Neuronal stem cell (in vitro differentiated cells): Measurements from ENCODE around the gene PSORS1C1.

Experiments used
- DNase-seq: peaks from one replicate; pipeline ENCODE4 v3.0.0-alpha.2; 2013; ENCODE audit warnings: low spot score
- H2AFZ ChIP-seq: one replicate; pipeline ENCODE4 v1.6.1; 2013; ENCODE audit warnings: mild to moderate bottlenecking, low read length, inconsistent platforms
- H2AK5ac ChIP-seq: 2 replicates; pipeline ENCODE4 v1.6.1; 2013; ENCODE audit warnings: low read depth, mild to moderate bottlenecking, inconsistent platforms, low read length, moderate library complexity, mixed read lengths
- H2BK120ac ChIP-seq: 2 replicates; pipeline ENCODE4 v1.6.1; 2013; ENCODE audit warnings: low read depth, mild to moderate bottlenecking, inconsistent platforms, low read length, moderate library complexity, mixed read lengths
- H2BK12ac ChIP-seq: one replicate; pipeline ENCODE4 v1.6.1; 2013; ENCODE audit warnings: low read length, inconsistent platforms
- H2BK15ac ChIP-seq: 2 replicates; pipeline ENCODE4 v1.6.1; 2013; ENCODE audit warnings: mild to moderate bottlenecking, low read length, inconsistent platforms, mixed read lengths
- H2BK5ac ChIP-seq: one replicate; pipeline ENCODE4 v1.6.1; 2013; ENCODE audit warnings: inconsistent platforms, mild to moderate bottlenecking, low read length, moderate library complexity
- H3K14ac ChIP-seq: one replicate; pipeline ENCODE4 v1.6.1; 2013; ENCODE audit warnings: low read length, inconsistent platforms
- H3K18ac ChIP-seq: 2 replicates; pipeline ENCODE4 v1.6.1; 2013; ENCODE audit warnings: low read length, inconsistent platforms
- H3K23ac ChIP-seq: 2 replicates; pipeline ENCODE4 v1.6.1; 2013; ENCODE audit warnings: low read depth, mild to moderate bottlenecking, mixed read lengths, low read length, inconsistent platforms; ENCODE audit not compliant: poor library complexity
- H3K27ac ChIP-seq: replicated peaks from 3 replicates; pipeline ENCODE4 v1.5.1; 2013; ENCODE audit warnings: low read length, inconsistent platforms
- H3K27me3 ChIP-seq, 3 experiments: 2 replicates each; pipeline ENCODE4 v1.6.1; 2013; ENCODE audit warnings: low read length in 3 of 3, mild to moderate bottlenecking in 2 of 3, inconsistent platforms in 1 of 3, low read depth in 1 of 3, mixed read lengths in 1 of 3, moderate library complexity in 1 of 3; ENCODE audit not compliant: control insufficient read depth in 3 of 3, insufficient read depth in 3 of 3
- H3K36me3 ChIP-seq, 2 donors: replicated peaks in 1 of 2; 2 replicates each; pipeline ENCODE4 v1.6.1; 2013; ENCODE audit warnings: low read length in 2 of 2; ENCODE audit not compliant: control insufficient read depth in 2 of 2, insufficient read depth in 2 of 2
- H3K4ac ChIP-seq: 2 replicates; pipeline ENCODE4 v1.6.1; 2013; ENCODE audit warnings: inconsistent platforms, mild to moderate bottlenecking, low read length, moderate library complexity
- H3K4me1 ChIP-seq, 2 donors: 1 replicate in 1 of 2; 2 replicates in 1 of 2; pipeline ENCODE4 v1.6.1; 2013; ENCODE audit warnings: low read length in 2 of 2, low read depth in 1 of 2; ENCODE audit not compliant: control insufficient read depth in 2 of 2, insufficient read depth in 1 of 2
- H3K4me2 ChIP-seq: one replicate; pipeline ENCODE4 v1.6.1; 2013; ENCODE audit warnings: mild to moderate bottlenecking, low read length, inconsistent platforms; ENCODE audit not compliant: insufficient read depth, poor library complexity, severe bottlenecking
- H3K4me3 ChIP-seq, 2 donors: 2 replicates each; pipeline ENCODE4 v1.5.1; 2013; ENCODE audit warnings: low read length in 2 of 2, mild to moderate bottlenecking in 2 of 2, inconsistent platforms in 1 of 2, moderate library complexity in 1 of 2
- H3K79me1 ChIP-seq: one replicate; pipeline ENCODE4 v1.6.1; 2013; ENCODE audit warnings: low read depth, mild to moderate bottlenecking, inconsistent platforms, low read length, moderate library complexity
- H3K9ac ChIP-seq: one replicate; pipeline ENCODE4 v1.6.1; 2013; ENCODE audit warnings: mild to moderate bottlenecking, low read depth, low read length, inconsistent platforms; ENCODE audit not compliant: poor library complexity
- H3K9me3 ChIP-seq, 2 donors: replicated peaks in 1 of 2; 2 replicates each; pipeline versions ENCODE3 to v1.6.1; 2013; ENCODE audit warnings: low read length in 2 of 2, mild to moderate bottlenecking in 2 of 2, inconsistent platforms in 1 of 2, low read depth in 1 of 2, mixed read lengths in 1 of 2, moderate library complexity in 1 of 2; ENCODE audit not compliant: control insufficient read depth in 2 of 2, insufficient read depth in 1 of 2
- H4K8ac ChIP-seq: one replicate; pipeline ENCODE4 v1.6.1; 2013; ENCODE audit warnings: low read depth, mild to moderate bottlenecking, inconsistent platforms, low read length, moderate library complexity
- H4K91ac ChIP-seq: one replicate; pipeline ENCODE4 v1.6.1; 2013; ENCODE audit warnings: low read length, low read depth, mild to moderate bottlenecking, inconsistent platforms; ENCODE audit not compliant: poor library complexity
- WGBS, 2 donors: extraction: QIAGEN DNeasy Blood & Tissue Kit; methylation state at CpG; one replicate each; pipeline ENCODE4 v1.1.7; 2013; ENCODE audit warnings: missing lambda C conversion rate in 2 of 2, mixed read lengths in 1 of 2; ENCODE audit not compliant: insufficient read length in 2 of 2, insufficient replicate concordance in 1 of 2; ENCODE audit errors: extremely low coverage in 2 of 2; 5-methylcytosine and 5-hydroxymethylcytosine counted together

PSORS1C1 gene

DNA sequence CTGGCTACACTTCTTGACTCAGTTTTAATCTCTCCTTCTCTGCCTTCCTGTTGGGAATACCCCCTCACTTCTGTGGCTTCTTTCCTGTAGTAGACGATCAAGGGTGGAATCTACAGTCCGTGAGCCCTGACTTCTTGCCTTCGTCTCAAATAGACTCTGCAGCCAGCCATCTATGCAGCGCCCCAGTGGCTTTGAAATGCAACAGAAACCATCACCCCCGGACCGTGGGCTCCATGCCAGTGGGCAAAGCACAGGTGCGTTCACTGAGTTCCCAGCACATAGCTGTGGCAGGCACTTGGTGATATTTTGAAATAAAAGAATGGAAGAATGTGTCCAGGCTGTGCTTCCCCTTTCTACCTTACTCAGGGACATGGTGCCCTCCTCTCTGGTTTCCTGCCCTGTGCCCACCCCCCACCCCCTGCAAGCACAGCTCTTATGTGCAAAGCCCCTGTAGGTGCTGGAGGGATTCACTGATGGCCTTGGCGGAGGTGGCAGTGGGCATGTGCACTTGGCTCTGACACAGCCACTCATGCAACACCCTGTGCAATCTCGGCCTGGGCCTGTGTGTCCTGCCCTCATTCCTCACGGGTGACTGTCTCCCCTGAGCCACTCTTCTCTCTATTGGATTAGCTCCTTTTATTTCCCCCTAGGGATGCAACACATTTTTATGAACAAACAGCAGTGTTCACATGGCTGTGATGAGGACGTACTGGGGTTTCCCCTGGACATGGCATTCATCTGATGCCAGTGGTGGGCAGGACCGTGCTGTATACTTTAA is 11.2 kb downstream of the PSORS1C1 start:
- no peak overlapping the region for H3K4ac ChIP-seq
- DNase-seq = no peak
- H3K23ac ChIP-seq = no peak overlapping the region
- peaks cover 0 to 29% (median 0%) of the 10 kb centered on the region in 3 experiments for H3K27me3 ChIP-seq
- no peak overlapping the region for H3K14ac ChIP-seq
- no peak overlapping the region for H2BK5ac ChIP-seq
- no peak overlapping the region for H3K18ac ChIP-seq
- no peak overlapping the region for H4K91ac ChIP-seq
- no peak overlapping the region for H2BK15ac ChIP-seq
- no peak overlapping the region for H3K4me3 ChIP-seq
- no peaks in the 10 kb centered on the region for H3K36me3 ChIP-seq
- no peaks in the 10 kb centered on the region for H3K79me1 ChIP-seq
- H3K4me1 ChIP-seq = peaks cover 3 to 14% of the 10 kb centered on the region in 2 donors
- H3K4me2 ChIP-seq = no peak overlapping the region
- H3K9me3 ChIP-seq = no peaks in the 10 kb centered on the region
- no peak overlapping the region for H2BK120ac ChIP-seq
- no peak overlapping the region for H2AK5ac ChIP-seq
- no CpG with 5 or more reads among the region's 12 CpGs for WGBS, 2 donors
- H2BK12ac ChIP-seq = no peak overlapping the region
- H4K8ac ChIP-seq = no peak overlapping the region
- no peak overlapping the region for H3K9ac ChIP-seq
- no peak overlapping the region for H2AFZ ChIP-seq
- H3K27ac ChIP-seq = no peak overlapping the region

DNA sequence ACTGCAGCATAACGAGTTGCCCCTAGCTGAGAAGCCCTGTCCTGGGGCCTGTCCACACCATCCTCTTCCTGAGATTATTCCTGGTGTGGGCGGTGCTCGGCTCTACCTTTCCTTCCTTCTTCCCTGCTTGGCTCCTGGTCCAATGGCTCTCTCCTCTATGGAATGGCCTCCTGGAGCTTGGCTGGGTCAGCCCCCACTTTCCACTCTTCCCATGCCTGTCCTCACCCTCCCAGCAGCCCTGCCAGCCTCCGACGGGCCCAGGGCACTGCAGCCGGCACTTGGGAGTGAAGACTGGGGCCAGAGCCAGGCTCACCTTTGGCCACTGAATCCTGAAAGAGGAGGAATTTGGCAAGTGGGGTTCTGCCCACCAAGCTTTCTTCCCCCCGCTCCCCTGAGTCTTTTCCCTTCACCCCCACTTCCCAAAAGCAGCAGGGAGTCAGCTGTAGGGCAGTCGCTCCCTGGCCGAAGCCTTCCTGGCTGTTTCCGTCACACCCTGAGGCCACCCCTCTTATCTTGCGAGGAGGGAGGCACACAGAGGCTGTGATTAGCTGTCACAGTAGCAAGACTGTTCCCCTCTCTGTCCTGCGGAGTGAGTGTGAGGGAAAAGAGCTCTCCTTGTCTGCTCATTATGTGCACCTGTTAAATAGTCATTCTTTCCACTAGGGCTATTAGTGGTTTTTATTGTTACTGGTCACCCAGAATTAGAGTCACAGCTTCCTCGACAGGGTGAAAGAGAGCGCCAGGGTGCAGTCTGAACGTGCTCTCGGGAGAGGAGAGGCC is 12.0 kb downstream of the PSORS1C1 start:
- Histone ChIP-seq H3K9ac (no peak overlapping the region), H4K91ac (no peak overlapping the region), H3K4me3 (no peak overlapping the region), H3K4me2 (no peak overlapping the region), H3K79me1 (no peaks in the 10 kb centered on the region), H2AK5ac (no peak overlapping the region), H4K8ac (no peak overlapping the region), H3K23ac (no peak overlapping the region), H2AFZ (peak overlapping the region; percentile 47), H3K14ac (no peak overlapping the region), H3K36me3 (no peaks in the 10 kb centered on the region), H3K27ac (no peak overlapping the region), H3K27me3 (peaks cover 0 to 29% (median 0%) of the 10 kb centered on the region in 3 experiments), H2BK12ac (peak overlapping the region; percentile 60), H3K4me1 (peaks cover 3 to 14% of the 10 kb centered on the region in 2 donors), H3K18ac (no peak overlapping the region), H2BK15ac (no peak overlapping the region), H2BK5ac (no peak overlapping the region), H3K9me3 (no peaks in the 10 kb centered on the region), H2BK120ac (no peak overlapping the region), H3K4ac (no peak overlapping the region)
- no peak for DNase-seq
- no CpG with 5 or more reads among the region's 16 CpGs for WGBS, 2 donors

DNA sequence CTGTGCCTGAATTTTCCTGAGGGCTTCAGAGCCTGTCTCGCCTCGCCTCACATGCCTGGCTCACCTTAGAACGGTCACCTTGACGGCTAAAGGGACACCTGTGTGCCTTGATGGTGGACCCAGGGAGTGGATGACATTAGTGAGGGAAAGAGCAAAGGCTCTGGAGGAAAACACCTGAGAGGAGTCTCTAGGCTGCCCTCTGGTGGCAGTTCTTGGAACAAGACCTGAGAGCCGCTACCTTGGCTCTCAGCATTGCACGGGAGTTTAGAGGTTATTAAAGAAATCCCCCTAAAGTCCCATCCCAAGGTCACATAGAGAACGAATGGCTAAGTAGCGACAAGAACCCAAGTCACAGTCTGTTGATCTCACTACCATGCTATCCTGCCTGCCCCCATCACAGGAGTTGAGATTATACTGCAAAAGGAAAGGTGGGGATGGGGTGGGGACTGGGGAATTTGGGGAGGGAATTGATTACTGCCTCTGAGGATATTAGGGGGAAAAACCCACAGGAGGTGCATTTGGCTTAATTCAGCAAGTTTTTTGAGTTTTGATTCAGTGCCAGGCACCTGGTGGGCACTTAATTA is 13.6 kb downstream of the PSORS1C1 start:
- Histone ChIP-seq H2AK5ac (no peak overlapping the region), H2BK12ac (no peak overlapping the region), H3K79me1 (no peaks in the 10 kb centered on the region), H2AFZ (no peak overlapping the region), H4K91ac (no peak overlapping the region), H3K4me2 (no peak overlapping the region), H3K27ac (no peak overlapping the region), H3K4ac (no peak overlapping the region), H2BK5ac (no peak overlapping the region), H3K4me1 (peaks cover 3 to 14% of the 10 kb centered on the region in 2 donors), H3K14ac (no peak overlapping the region), H3K36me3 (no peaks in the 10 kb centered on the region), H3K23ac (no peak overlapping the region), H3K4me3 (no peak overlapping the region), H3K27me3 (peaks cover 0 to 25% (median 0%) of the 10 kb centered on the region in 3 experiments), H3K9ac (no peak overlapping the region), H2BK15ac (no peak overlapping the region), H4K8ac (no peak overlapping the region), H3K18ac (no peak overlapping the region), H2BK120ac (no peak overlapping the region), H3K9me3 (no peaks in the 10 kb centered on the region)
- DNase-seq = peak; percentile 57
- WGBS, 2 donors = no CpG with 5 or more reads among the region's 8 CpGs

DNA sequence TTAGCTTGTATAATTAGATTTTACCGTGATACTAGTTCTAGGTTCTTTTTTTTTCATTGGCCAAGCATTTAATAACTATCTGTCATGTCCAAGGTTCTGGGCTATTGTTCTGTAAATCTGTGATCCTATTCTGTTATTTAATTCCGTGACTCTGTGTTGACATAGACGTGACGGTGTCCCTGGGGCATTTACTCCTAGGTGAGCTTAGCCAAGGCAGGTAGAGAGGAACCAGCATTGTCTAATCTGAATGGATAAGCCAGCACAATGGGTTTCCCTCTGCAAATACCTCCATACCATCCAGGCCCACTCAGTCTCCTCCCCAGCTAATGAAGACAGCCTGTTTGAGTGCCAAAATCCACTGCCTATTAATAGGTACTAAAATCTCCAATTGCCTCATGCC is 14.5 kb downstream of the PSORS1C1 start:
- H3K9ac ChIP-seq = no peak overlapping the region
- H2BK120ac ChIP-seq = no peak overlapping the region
- H4K91ac ChIP-seq = no peak overlapping the region
- peaks cover 3 to 10% of the 10 kb centered on the region in 2 donors for H3K4me1 ChIP-seq
- H2BK12ac ChIP-seq = no peak overlapping the region
- no peak overlapping the region for H3K18ac ChIP-seq
- H3K79me1 ChIP-seq = no peaks in the 10 kb centered on the region
- peaks cover 0 to 20% (median 0%) of the 10 kb centered on the region in 3 experiments for H3K27me3 ChIP-seq
- DNase-seq = no peak
- H2AFZ ChIP-seq = no peak overlapping the region
- no peak overlapping the region for H3K4ac ChIP-seq
- no peak overlapping the region for H3K4me2 ChIP-seq
- no peak overlapping the region for H3K14ac ChIP-seq
- H3K27ac ChIP-seq = no peak overlapping the region
- no peaks in the 10 kb centered on the region for H3K36me3 ChIP-seq
- H2AK5ac ChIP-seq = no peak overlapping the region
- no CpG with 5 or more reads among the region's 4 CpGs for WGBS, 2 donors
- H2BK5ac ChIP-seq = no peak overlapping the region
- no peak overlapping the region for H3K4me3 ChIP-seq
- H2BK15ac ChIP-seq = no peak overlapping the region
- H4K8ac ChIP-seq = no peak overlapping the region
- no peak overlapping the region for H3K23ac ChIP-seq
- no peaks in the 10 kb centered on the region for H3K9me3 ChIP-seq
